NCI-H82 treated with DMSO at 0.1 percent for 48 hours (cell line): Measurements from ENCODE around the gene KRT85.
A peak's percentile ranks its signal among the peaks of the same experiment; 100 is the strongest.
"Not testable (repeated sequence)": the region's sequence is repeated elsewhere in the genome, so short reads cannot be mapped to it uniquely, and the experiment has no call there.

Experiments used
- DNase-seq: peaks from one replicate; lab custom pipeline; 2025; ENCODE audit not compliant: unreplicated experiment; lab: John Stamatoyannopoulos, UW

KRT85 gene

DNA sequence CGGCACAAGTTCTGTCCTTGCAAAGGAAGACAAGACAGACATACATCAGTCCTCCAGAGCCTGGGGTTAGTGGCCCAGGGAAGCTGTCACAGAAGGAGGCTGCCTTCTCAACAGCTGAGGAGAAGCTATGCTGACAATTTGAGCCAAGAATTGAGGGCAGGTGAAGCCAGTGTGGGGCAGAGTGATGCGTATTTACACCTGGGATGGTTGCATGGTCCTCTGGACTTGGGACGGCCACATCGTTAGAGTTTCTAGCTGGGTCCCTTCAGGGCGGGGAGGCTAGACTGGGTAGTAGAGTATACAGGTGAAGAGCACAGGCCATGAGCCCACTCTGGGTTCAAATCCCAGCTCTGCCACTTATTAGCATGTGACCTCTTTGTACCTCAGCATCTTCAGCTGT lies 16.5 kb downstream of the KRT85 start:
- DNase-seq: no peak

DNA sequence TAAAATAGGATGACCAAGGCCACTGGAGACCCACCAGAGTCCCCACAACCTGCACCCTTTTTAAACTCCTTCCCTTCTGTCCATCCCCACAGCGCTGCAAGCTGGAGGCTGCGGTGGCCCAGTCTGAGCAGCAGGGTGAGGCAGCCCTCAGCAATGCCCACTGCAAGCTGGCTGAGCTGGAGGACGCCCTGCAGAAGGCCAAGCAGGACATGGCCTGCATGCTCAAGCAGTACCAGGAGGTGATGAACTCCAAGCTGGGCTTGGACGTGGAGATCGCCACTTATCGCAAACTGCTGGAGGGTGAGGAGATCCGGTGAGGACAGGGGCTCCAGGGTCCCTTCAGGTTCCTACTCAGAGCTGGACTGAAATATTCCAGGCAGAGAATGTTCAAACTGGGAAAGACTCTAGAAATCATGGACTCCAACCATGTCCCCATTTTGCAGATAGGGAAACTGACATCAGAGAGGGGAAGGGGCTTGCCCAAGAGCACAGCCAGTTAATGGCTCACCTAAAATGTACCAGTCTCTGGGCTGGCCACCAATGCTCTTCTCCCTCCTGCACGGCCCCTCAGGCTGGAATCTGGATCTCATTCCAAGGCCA lies 17.2 kb downstream of the KRT85 start:
- DNase-seq: no peak

DNA sequence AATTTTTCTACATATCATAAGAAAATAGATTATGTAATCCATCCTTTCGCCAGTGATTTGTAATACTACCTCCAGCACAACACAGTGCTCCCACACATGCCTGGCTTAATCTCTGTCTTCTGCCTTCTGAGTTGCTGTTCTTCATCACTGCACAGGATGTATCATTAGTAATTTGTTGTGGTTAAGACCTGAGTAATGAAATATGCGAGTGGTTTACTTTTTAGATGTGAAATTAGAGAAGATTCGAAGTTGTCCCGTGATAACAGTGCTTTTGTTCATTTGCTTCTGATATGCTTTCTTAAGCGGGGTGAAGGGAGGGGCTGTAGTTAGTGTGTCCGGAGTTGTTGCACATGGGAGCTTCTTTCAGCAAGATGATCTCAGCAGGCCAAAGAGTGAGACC lies 18.1 kb downstream of the KRT85 start:
- peak; percentile 38 for DNase-seq

DNA sequence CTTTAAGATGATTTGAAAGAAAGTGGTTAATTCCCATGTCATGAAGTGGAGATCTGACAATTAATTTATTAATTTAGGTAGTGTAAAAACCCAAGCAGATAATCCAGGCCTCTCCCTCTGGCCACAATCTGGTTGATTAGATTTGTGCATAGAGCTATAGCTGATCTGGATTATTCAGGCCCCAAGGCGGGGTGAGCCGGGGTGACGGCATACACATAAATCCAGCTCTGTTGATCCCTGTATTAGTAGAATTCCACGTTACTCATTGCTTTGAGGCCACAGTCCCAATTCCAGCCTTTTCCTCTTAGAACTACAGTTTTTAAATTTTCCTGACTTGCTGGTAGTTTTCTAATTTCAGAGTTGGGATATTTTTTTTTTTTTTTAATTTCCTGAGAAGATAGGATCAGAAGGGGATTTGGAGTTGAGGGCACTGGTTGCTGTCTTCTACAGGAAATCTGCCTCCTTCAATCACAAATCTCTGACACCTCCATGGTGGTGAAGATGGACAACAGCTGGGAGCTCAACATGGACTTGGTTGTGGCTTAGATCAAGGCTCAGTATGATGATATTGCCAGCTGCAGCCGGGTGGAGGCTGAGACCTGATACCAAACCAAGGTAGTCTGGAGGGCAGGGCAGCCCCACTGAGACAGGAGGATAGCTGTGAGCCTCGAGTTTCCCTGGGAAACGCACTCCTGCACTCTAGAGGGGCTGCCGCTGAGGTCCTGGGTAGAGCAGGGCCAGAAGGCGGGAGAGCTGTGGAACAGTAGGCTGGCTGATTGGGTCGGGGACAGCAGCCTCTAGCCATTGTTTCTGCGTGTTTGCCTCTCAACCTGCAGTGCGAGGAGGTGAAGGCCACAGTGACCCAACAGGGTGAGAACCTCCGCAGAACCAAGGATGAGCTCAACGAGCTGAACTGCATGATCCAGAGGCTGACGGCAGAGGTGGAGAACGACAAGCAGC lies 19.4 kb downstream of the KRT85 start:
- DNase-seq: peak; percentile 95

DNA sequence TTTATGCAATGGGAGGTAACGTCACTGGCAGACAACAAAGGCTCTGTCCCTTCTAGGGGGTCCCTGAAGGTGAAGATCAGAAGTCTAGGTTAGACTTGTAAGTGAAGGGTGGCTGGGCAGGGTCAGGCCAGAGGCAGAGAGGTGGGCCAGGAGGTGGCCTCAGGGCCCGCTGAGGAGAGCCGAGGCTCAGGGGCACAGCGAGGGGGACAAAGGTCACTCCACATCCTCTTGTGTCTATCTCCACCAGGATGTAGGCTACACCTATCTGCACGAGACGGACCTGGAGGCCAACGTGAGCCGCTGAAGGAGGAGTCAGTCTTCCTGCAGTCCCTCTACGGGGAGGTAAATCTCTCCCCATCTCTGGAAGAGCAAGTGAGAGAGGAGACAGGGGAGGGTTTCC lies 20.3 kb downstream of the KRT85 start:
- no peak for DNase-seq

DNA sequence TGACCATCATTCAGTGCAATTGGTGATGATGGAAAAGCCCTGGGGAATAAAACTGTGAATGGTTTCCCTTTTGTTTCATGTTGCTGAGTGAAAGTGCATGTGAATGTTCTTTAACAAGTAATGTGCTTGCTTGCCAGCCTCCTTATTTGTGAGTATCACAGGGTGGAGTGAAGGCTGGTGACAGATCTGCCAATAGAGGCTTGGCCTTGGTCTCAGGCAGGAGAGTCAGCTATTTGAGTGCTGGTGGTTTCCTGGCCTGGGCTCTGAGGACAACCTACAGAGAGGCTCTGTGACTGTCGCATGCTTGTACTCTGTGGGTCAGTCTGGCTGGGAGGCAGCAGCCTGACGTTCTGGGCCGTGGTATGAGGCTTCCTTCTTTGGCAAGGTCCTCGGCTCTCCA lies 20.7 kb downstream of the KRT85 start:
- no peak for DNase-seq

DNA sequence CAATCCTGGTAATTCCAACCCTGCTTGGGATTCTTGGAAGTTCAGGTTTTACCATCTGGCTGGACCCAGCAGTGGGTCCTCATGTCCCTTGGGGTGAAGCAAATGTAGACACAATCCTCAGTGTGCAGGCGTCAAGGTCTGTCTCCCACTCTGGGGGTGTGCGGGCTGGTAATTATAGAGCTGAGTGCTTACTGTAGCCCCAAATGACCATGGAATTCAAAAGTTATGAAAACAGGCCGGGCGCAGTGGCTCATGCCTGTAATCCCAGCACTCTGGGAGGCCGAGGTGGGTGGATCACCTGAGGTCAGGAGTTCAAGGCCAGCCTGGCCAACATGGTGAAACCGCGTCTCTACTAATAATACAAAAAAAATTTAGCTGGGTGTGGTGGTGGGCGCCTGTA lies 22.2 kb downstream of the KRT85 start:
- DNase-seq: not testable (repeated sequence)

DNA sequence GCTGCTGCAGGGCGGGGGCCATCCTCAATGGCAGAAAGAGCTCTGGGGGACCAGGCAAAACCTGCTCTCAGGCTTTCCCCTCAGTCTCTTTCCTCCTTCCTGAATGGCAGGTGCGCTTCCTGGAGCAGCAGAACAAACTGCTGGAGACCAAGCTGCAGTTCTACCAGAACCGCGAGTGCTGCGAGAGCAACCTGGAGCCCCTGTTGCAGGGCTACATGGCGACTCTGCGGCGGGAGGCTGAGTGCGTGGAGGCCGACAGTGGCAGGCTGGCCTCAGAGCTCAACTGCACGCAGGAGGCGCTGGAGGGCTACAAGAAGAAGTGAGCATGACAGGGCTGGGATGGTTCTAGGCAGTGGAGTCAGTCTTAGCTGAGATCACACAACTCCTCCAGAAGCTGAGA lies 23.2 kb downstream of the KRT85 start:
- DNase-seq: no peak

DNA sequence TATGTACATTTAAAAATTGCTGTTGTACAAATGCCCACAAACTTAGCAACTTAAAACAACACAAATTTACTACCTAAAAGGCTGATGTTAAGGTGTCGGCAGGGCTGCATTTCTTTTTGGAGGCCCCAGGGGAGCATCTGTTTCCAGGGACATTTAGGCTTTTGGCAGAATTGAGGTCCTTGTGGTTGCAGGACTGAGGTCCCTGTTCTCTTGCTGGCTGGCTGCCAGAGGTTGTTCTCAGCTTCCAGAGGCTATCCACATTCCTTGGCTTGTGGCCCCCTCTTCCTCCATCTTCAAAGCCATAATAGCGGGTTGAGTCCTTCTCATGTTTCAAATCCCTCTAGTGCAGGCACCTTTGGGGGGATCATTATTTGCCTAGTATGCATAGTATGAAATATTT lies 23.7 kb downstream of the KRT85 start:
- DNase-seq: no peak

DNA sequence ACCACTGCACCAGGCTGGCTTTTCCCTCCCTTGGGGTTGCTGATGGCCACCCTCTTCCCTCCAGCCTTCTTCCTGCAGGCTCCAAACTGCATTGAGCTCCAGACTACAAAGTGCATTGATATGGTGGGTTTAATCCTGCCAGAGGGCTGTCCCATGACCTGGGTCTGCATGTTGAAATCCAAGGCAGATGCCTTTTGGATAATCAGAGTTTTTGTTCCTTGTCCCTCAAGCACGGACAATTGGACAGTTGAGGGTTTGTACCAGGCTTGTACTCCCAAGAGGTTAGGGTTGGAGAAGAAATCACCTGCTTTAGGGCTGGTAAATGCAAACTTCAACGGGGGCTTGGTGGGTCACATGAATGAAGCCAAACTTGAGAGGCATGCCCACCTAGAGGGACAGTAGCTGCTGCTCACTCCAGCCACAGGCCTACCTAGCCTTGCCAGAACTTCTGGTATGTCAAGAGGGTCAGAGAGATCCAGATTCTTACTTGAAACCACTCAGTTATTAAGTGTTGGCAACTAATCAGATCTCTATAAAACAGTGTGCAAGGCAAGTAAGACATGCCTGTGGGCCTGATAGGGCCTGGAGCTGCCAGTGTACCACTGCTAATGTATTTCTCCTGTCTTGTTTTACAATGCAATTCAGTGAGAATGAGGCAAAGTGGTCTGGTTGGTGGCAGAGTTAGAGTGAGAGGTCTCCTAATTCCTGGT lies 24.3 kb downstream of the KRT85 start:
- no peak for DNase-seq

DNA sequence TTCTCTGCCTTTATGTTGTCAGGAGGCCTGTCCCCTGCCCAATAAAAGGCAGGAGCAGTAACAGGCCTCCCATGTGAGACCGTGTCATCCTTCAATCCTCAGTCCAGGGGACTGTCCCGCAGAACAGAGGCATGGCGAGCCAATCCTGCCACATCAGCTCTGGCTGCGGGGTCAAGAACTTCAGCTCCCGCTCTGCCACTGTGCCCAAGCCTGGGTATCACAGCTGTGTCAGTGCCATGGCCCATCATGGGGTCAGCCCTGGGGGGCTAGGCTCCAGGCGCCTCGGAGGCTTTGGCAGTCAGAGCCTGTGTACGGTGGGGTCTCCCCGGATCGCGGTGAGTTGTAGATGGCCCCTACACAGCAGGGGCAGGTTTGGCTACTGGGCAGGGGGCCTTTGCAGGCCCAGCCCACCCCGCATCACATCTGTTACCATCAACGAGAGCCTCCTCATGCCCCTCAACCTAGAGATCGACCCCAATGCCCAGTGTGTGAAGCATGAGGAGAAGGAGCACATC lies 26.2 kb downstream of the KRT85 start:
- DNase-seq: no peak

DNA sequence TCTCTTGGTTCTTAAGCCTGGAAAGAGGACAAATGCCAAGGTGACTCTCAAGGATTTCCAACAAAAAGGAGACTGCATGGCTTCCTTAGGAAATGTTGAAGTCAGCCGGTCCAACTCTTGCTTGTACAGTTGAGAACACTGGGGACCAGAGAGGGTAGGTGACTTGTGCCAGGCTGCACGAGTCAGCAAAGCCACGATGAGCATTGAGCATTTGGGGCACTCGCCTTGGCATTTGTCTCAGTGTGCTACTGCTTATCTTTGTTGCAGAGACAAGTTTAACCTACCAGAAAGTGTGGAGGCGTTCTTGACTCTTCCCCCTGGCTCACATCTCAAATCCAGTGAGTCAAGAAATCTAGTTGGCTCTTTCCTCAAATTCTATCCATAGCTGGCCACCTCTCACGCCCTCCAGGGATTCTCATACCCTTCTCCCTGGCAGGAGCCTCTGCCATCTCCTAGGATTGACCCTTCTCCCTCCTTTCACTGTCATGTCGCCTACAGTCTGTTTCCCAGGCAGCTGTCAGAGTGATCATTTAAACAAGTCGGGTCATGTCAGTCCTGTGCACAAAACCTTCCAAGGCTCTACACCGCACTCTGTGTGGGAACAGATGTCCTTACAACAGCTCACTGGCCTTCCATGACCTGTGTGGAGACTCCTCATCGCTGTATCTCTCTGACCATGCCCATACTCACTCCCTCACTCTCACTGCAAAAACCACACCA lies 28.9 kb downstream of the KRT85 start:
- DNase-seq: no peak

DNA sequence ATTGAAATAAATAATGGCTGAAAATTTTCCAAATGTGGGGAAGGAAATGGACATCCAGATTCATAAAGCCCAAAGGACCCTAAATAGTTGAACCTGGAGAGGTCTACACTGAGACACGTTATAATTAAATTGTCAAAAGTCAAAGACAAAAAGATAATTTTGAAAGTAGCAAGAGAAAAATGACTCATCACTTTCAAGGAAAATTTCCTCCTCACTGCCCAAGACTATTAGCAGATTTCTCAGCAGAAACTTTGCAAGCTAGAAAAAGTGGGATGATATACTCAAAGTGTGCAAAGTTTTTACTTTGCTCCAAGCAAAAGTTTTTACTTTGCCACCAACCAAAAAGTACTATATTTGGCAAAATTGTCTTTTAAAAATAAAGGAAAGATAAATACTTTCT lies 30.2 kb downstream of the KRT85 start:
- no peak for DNase-seq

DNA sequence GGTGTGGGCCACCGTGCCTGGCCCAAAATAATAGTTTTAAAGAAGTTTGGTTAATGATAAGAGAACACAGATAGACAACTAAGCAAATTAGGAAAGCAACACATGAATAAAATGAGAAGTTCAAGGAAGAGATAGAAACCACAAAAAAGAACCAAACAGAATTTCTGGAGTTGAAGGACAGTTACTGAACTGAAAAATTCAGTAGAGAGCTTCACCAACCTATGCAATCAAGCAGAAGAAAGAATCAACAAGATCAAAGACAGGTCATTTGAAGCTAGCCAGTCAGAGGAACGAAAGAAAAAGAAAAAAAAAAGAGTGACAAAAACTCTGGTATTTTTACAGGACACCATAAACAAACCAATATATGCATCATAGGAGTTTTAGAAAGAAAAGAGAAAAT lies 30.6 kb downstream of the KRT85 start:
- no peak for DNase-seq

DNA sequence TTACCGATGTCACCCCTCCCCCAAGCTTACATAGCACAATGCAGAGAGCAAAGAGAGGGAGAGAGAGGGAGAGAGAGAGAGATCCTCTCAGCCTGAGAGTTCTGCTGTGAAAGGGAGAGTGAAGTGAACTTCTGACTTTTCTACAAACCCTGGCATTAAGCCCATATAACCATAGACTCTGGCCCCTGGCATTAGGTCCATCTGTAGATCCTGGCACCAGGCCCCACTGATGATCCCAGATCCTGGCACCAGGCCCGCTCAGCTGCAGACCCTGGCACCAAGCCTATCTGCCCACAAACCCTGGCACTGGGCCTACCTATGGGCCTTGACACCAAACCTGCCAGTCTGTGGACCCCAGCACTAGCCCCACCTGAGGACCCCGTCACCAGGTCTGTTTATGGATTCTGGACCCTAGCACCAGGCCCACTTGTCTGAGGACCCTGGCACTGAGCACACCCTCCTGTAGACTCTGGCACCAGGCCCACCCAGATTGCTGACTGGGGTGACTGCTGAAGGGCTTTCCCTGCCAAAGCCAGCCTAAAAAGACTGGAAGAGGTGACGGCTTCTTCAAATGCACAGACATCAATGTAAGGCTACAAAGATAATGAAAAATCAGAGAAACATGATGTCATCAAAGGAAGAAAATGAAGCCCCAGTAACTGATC lies 31.6 kb downstream of the KRT85 start:
- no peak for DNase-seq

DNA sequence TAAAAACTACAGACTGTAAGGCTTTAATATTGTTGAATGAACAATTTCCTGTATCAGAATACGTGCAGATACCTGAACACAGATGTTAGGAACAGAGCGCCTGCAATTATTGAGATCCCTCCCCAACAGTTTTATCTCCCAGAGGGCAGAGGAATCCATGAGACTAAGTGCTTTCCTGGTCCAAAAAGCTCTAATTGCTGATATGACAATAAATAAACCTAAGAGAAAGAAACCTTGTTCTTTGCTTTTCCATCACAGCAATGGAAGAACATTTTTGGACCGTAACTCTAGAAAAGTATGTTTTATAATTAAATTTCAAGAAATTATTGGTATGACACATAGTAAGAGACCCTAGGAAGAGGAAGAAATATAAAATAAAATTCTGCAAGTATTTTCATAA lies 33.1 kb downstream of the KRT85 start:
- DNase-seq: no peak

DNA sequence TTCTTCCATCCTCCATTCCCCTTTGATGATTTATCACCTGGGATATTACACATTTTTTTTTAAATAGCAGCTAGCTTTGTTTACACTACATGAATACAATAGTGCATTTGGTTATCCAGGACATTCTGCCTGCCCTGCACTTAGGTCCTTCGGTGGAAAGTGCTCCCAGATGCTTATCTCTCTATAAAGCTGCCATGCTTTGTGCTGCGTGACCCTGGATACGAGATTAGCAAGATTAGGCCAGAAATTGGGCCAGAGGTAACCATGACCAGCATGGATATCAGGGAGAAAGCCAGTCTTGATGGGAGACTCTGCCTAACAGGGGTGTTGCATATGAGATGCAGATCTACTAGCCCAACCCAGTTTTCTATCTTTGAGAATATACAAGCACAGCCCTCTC lies 34.0 kb downstream of the KRT85 start:
- no peak for DNase-seq

DNA sequence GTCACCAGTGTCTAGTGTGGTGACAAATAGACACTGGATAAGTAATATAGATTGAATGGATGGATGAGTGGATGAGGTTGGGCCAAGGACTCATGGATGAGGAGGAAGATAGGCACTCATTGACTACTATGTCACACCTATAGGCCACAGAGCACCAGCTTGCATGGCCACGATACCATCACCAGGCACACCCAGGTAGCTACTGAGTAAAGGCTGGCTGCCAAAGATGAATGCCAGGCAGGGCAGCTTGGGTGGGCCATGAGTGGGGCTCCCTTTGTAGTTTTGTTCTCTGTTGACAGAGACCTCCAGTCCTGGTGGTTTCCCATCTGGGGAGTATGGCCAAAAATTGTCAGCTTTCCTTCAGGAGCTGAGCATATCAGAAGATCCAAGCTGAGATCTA lies 34.9 kb downstream of the KRT85 start:
- no peak for DNase-seq

DNA sequence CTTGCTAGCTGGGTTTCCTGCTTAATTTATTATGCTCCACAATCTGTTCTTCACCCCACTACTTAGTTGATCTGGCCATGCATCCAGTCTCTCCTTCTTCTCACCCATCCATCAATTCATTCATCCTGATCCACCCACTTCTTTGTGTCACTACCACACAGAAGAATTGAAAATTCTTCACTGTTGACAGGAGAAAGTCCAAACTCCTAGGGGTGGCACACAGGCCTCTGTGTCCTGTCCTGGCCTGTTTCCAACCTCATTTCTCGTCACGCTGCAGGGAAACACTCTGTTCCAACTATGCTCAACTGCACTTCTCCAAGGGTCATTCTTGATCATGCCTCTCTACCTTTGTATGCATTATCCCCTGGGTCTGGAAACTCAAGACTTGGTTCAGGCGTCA lies 35.4 kb downstream of the KRT85 start:
- DNase-seq: no peak

DNA sequence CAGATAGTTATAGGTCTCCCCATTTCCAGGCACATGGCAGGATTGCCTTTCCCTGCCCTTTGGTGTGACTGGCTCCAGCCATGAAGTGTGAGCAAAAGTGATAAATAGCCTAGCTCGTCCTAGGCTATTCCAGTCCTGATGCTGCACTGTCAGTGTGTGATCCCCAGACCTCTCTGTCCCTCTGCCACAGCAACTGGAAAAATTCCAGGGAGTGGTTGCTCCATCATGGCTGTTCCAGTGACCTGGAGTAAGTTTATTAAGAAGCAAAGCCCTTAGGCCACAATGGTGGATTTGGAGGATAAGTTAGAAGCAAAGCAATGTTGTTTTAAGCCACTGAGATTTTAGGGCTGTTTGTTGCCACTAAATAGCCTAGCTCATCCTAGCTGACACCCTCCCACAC lies 36.2 kb downstream of the KRT85 start:
- no peak for DNase-seq
